ENCODE results near the gene ALKBH5. TPM values are rescaled to one million over a fixed set of nuclear protein-coding genes. Genes with fewer than 3 reads are reported as not detected.

The ALKBH5 gene
- total RNA-seq, 1 experiment from 2014 or later: 97.8 TPM

DNA sequence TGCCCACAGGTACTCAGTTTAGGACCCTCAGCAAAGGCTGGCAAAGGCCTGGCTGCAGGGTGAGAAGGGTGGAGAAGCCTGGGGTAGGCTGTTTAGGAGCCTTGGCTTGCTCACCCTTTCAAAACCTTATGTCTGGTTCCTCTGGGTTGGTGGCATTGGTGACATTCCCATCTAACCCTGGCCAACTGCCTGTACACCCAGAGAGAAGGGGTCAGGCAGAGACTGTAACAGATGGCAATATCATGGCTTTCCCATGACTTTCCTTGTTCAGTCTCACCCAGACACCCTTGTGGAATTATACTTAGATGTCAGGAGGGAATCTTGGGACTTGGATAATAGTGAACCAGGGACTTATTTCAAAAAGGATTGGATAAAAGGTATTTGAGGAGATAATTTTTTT lies 23.3 kb downstream of the ALKBH5 start:
- H3K9me3 ChIP-seq (ENCODE audit: control insufficient read depth in 1 of 2, insufficient read depth in 1 of 2, low read depth in 1 of 2, low read length in 2 of 2): no peaks in the 10 kb centered on the region
- DNase-seq (ENCODE audit: low read depth, low spot score) (no peak), ATAC-seq (no peak)
- no peak overlapping the region for H3K4me3 ChIP-seq (replicated peaks in 1 of 2; ENCODE audit: low read depth in 1 of 2, low read length in 2 of 2)
- H3K9ac ChIP-seq (ENCODE audit: low read length): no peak overlapping the region
- peaks cover 36% of the 10 kb centered on the region for H3K79me2 ChIP-seq (ENCODE audit: insufficient read depth, low read length)
- no peak overlapping the region for H3K27ac ChIP-seq (ENCODE audit: low read depth, low read length)
- peaks cover 31 to 43% of the 10 kb centered on the region in 2 experiments for H3K36me3 ChIP-seq (ENCODE audit: control insufficient read depth in 1 of 2, insufficient read depth in 2 of 2, low read length in 2 of 2)
- ChIA-PET RAD21 (ENCODE audit: low non-redundant PET in 1 of 2, low total read pairs in 2 of 2, uncharacterized antibody in 2 of 2, unreplicated experiment in 2 of 2) (no interaction called here), POLR2A (no interaction called here), CTCF (no interaction called here)
- no peak overlapping the region for H3K4me2 ChIP-seq (ENCODE audit: low read length)
- no peaks in the 10 kb centered on the region for H3K27me3 ChIP-seq (ENCODE audit: insufficient read depth, low read length)
- H3K4me1 ChIP-seq (ENCODE audit: control insufficient read depth in 1 of 2, insufficient read depth in 2 of 2, low read length in 2 of 2): peaks cover 8 to 17% of the 10 kb centered on the region in 2 experiments; a peak in 3 of 4 replicates
- H3K9me2 ChIP-seq (ENCODE audit: insufficient read depth): no peaks in the 10 kb centered on the region
- TF ChIP-seq YY1 (IDR thresholded peaks at IDR 0.05; ENCODE audit: extremely low read depth, insufficient replicate concordance, low read depth, low read length) (no peak), SP1 (IDR thresholded peaks at IDR 0.05; ENCODE audit: low read depth) (no peak), TCF7L2 (IDR thresholded peaks at IDR 0.05; ENCODE audit: borderline replicate concordance, extremely low read depth, insufficient read depth, insufficient read length) (no peak), CBX3 (IDR thresholded peaks at IDR 0.05; ENCODE audit: low read depth) (no peak), ZNF274 (IDR thresholded peaks at IDR 0.05; ENCODE audit: low read depth, low read length) (no peak), ZFX (IDR thresholded peaks at IDR 0.05) (no peak), POLR2A (IDR thresholded peaks at IDR 0.05; ENCODE audit: borderline replicate concordance, extremely low read depth, insufficient read depth, insufficient read length) (no peak), CEBPB (IDR thresholded peaks at IDR 0.05; ENCODE audit: low read depth) (no peak), POLR2AphosphoS5 (IDR thresholded peaks at IDR 0.05; ENCODE audit: low read depth, low read length) (no peak), EZH2phosphoT487 (IDR thresholded peaks at IDR 0.05; ENCODE audit: borderline replicate concordance) (no peak), JUND (IDR thresholded peaks at IDR 0.05) (no peak)
- TF ChIP-seq, protein P1, sequence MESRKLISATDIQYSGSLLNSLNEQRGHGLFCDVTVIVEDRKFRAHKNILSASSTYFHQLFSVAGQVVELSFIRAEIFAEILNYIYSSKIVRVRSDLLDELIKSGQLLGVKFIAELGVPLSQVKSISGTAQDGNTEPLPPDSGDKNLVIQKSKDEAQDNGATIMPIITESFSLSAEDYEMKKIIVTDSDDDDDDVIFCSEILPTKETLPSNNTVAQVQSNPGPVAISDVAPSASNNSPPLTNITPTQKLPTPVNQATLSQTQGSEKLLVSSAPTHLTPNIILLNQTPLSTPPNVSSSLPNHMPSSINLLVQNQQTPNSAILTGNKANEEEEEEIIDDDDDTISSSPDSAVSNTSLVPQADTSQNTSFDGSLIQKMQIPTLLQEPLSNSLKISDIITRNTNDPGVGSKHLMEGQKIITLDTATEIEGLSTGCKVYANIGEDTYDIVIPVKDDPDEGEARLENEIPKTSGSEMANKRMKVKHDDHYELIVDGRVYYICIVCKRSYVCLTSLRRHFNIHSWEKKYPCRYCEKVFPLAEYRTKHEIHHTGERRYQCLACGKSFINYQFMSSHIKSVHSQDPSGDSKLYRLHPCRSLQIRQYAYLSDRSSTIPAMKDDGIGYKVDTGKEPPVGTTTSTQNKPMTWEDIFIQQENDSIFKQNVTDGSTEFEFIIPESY (IDR thresholded peaks at IDR 0.05; ENCODE audit: extremely low read depth, insufficient replicate concordance, low read length): no peak
- TF ChIP-seq, protein P2, sequence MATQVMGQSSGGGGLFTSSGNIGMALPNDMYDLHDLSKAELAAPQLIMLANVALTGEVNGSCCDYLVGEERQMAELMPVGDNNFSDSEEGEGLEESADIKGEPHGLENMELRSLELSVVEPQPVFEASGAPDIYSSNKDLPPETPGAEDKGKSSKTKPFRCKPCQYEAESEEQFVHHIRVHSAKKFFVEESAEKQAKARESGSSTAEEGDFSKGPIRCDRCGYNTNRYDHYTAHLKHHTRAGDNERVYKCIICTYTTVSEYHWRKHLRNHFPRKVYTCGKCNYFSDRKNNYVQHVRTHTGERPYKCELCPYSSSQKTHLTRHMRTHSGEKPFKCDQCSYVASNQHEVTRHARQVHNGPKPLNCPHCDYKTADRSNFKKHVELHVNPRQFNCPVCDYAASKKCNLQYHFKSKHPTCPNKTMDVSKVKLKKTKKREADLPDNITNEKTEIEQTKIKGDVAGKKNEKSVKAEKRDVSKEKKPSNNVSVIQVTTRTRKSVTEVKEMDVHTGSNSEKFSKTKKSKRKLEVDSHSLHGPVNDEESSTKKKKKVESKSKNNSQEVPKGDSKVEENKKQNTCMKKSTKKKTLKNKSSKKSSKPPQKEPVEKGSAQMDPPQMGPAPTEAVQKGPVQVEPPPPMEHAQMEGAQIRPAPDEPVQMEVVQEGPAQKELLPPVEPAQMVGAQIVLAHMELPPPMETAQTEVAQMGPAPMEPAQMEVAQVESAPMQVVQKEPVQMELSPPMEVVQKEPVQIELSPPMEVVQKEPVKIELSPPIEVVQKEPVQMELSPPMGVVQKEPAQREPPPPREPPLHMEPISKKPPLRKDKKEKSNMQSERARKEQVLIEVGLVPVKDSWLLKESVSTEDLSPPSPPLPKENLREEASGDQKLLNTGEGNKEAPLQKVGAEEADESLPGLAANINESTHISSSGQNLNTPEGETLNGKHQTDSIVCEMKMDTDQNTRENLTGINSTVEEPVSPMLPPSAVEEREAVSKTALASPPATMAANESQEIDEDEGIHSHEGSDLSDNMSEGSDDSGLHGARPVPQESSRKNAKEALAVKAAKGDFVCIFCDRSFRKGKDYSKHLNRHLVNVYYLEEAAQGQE (IDR thresholded peaks at IDR 0.05; ENCODE audit: low read depth): no peak
- TF ChIP-seq, protein P3, sequence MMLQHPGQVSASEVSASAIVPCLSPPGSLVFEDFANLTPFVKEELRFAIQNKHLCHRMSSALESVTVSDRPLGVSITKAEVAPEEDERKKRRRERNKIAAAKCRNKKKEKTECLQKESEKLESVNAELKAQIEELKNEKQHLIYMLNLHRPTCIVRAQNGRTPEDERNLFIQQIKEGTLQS (IDR thresholded peaks at IDR 0.05): no peak
- H4K20me1 ChIP-seq (ENCODE audit: insufficient read depth): no peaks in the 10 kb centered on the region
- no peak overlapping the region for H2AFZ ChIP-seq (ENCODE audit: low read depth, low read length, poor library complexity, severe bottlenecking)
- BruUV-seq (replicated peaks): no TSS peak
- intact Hi-C loops (cut with micrococcal nuclease): no loop called here
